HG03064 (cell line): ENCODE measurements around the gene HSPG2.

Experiments
- ATAC-seq: cut with Tn5 transposase; IDR thresholded peaks from one replicate; pipeline ENCODE4 v1.9.1; 2021; ENCODE audit warnings: low read depth; ENCODE audit not compliant: unreplicated experiment

The HSPG2 gene

GRCh38 chr1:21851430-21852250 lies 85.5 kb downstream of the HSPG2 start:
- ATAC-seq, result no peak

GRCh38 chr1:21849909-21850576 lies 87.1 kb downstream of the HSPG2 start:
- ATAC-seq, result no peak

GRCh38 chr1:21848524-21849174 lies 88.5 kb downstream of the HSPG2 start:
- no peak for ATAC-seq

GRCh38 chr1:21847223-21848205 lies 89.6 kb downstream of the HSPG2 start:
- ATAC-seq, result no peak

- ATAC-seq, result no peak
Measured at GRCh38 chr1:21845646-21846641, 91.2 kb downstream of the HSPG2 start.

GRCh38 chr1:21843996-21844395 lies 93.1 kb downstream of the HSPG2 start:
- no peak for ATAC-seq

- ATAC-seq, result no peak
Measured at GRCh38 chr1:21843208-21843607, 93.9 kb downstream of the HSPG2 start.

- ATAC-seq, result no peak
Measured at GRCh38 chr1:21842606-21843162, 94.4 kb downstream of the HSPG2 start.

- ATAC-seq, result no peak
Measured at GRCh38 chr1:21841852-21842466, 95.2 kb downstream of the HSPG2 start.

- no peak for ATAC-seq
Measured at GRCh38 chr1:21840981-21841380, 96.1 kb downstream of the HSPG2 start.

- no peak for ATAC-seq
Measured at GRCh38 chr1:21839337-21840037, 97.6 kb downstream of the HSPG2 start.

- ATAC-seq, result no peak
Measured at GRCh38 chr1:21838359-21839157, 98.6 kb downstream of the HSPG2 start.

GRCh38 chr1:21837476-21837875 lies 99.6 kb downstream of the HSPG2 start:
- ATAC-seq, result no peak

GRCh38 chr1:21836729-21837128 lies 100.4 kb downstream of the HSPG2 start:
- ATAC-seq, result no peak

- no peak for ATAC-seq
Measured at GRCh38 chr1:21836010-21836409, 101.1 kb downstream of the HSPG2 start.

GRCh38 chr1:21834666-21835065 lies 102.4 kb downstream of the HSPG2 start:
- ATAC-seq, result no peak

- no peak for ATAC-seq
Measured at GRCh38 chr1:21834094-21834493, 103.0 kb downstream of the HSPG2 start.
